Measurements from ENCODE around the gene COMMD6. TPM values are rescaled to one million over a fixed set of nuclear protein-coding genes. Genes with fewer than 3 reads are reported as not detected.
"Not testable (repeated sequence)": the region's sequence is repeated elsewhere in the genome, so short reads cannot be mapped to it uniquely, and the experiment has no call there.

COMMD6 gene
- total RNA-seq, 1 donor = 65.1 TPM

GRCh38 chr13:75547917-75548316 is 10.3 kb upstream of the COMMD6 start:
- H3K4me1 ChIP-seq (ENCODE audit: insufficient read depth, low read length) = peaks cover 19% of the 10 kb centered on the region
- H3K27me3 ChIP-seq (ENCODE audit: insufficient read depth, low read length) = no peaks in the 10 kb centered on the region
- no peaks in the 10 kb centered on the region for H3K9me3 ChIP-seq (ENCODE audit: low read depth, low read length)
- no peak overlapping the region for H3K4me3 ChIP-seq (ENCODE audit: low read length)

DNA sequence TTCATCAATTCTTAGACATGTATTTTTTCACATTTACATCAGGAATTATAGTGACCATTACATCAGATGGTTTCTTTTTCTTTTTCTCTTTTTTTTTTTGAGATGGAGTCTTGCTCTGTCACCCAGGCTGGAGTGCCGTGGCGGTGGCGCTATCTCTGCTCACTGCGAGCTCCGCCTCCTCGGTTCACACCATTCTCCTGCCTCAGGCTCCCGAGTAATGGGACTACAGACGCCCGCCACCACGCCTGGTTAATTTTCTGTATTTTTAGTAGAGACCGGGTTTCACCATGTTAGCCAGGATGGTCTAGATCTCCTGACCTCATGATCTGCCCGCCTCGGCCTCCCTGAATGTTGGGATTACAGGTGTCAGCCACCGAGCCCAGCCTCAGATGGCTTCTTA is 7.7 kb upstream of the COMMD6 start:
- H3K27me3 ChIP-seq (ENCODE audit: insufficient read depth, low read length); H3K9me3 ChIP-seq (ENCODE audit: low read depth, low read length); H3K4me3 ChIP-seq (ENCODE audit: low read length): not testable (repeated sequence)
- peaks cover 14% of the 10 kb centered on the region for H3K4me1 ChIP-seq (ENCODE audit: insufficient read depth, low read length)

- Histone ChIP-seq H3K4me3 (ENCODE audit: low read length) (no peak overlapping the region), H3K27me3 (ENCODE audit: insufficient read depth, low read length) (no peaks in the 10 kb centered on the region), H3K9me3 (ENCODE audit: low read depth, low read length) (no peaks in the 10 kb centered on the region), H3K4me1 (ENCODE audit: insufficient read depth, low read length) (peaks cover 10% of the 10 kb centered on the region)
Observed at GRCh38 chr13:75544681-75545330, 7.2 kb upstream of the COMMD6 start.

DNA sequence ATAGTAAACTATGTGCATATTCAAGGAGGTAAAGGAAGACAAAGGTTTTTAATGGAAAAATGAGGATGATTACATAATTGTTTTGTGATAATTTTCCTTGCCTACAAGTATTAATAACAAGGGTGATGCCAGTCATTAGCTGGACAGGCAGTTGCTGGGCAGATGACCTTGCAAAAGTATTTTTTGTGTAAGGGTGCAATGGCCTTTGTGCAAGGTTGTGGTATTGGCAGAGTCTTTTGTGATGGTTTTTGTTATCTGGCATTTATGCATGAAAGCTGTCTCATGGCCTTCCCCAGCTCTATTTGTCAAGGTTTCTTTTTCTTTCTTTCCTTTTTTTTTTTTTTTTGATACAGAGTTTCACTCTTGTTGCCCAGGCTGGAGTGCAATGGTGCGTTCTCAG is 4.3 kb upstream of the COMMD6 start:
- no peaks in the 10 kb centered on the region for H3K9me3 ChIP-seq (ENCODE audit: low read depth, low read length)
- H3K4me1 ChIP-seq (ENCODE audit: insufficient read depth, low read length) = peaks cover 12% of the 10 kb centered on the region
- H3K27me3 ChIP-seq (ENCODE audit: insufficient read depth, low read length) = no peaks in the 10 kb centered on the region
- H3K4me3 ChIP-seq (ENCODE audit: low read length) = no peak overlapping the region

GRCh38 chr13:75541287-75541686 is 3.6 kb upstream of the COMMD6 start:
- H3K4me3 ChIP-seq (ENCODE audit: low read length) = no peak overlapping the region
- peaks cover 19% of the 10 kb centered on the region for H3K4me1 ChIP-seq (ENCODE audit: insufficient read depth, low read length)
- H3K27me3 ChIP-seq (ENCODE audit: insufficient read depth, low read length) = no peaks in the 10 kb centered on the region
- H3K9me3 ChIP-seq (ENCODE audit: low read depth, low read length) = no peaks in the 10 kb centered on the region

- Histone ChIP-seq H3K27me3 (ENCODE audit: insufficient read depth, low read length) (no peaks in the 10 kb centered on the region), H3K4me3 (ENCODE audit: low read length) (no peak overlapping the region), H3K9me3 (ENCODE audit: low read depth, low read length) (no peaks in the 10 kb centered on the region), H3K4me1 (ENCODE audit: insufficient read depth, low read length) (peaks cover 30% of the 10 kb centered on the region)
Observed at GRCh38 chr13:75533861-75534260, 3.8 kb downstream of the COMMD6 start.

DNA sequence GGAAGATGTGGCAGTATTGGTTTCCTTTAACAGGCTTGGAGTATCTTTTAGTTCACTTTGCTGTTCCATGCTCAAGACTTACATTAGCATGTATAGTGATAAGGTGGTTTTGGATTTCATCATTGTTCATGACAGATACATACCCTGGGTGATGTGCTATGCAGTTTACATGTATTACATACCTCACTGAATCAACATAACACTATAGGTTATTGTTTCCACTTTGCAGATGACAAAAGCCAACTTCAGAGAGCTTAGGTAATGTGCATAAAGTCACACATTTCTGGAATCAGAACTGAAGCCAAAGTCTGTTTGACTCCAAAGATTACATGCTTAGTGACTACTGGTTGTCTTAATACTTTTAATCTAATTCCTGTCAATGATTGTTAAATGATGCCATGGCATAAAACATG is 7.1 kb downstream of the COMMD6 start:
- Histone ChIP-seq H3K4me1 (ENCODE audit: insufficient read depth, low read length) (peaks cover 8% of the 10 kb centered on the region), H3K4me3 (ENCODE audit: low read length) (no peak overlapping the region), H3K9me3 (ENCODE audit: low read depth, low read length) (no peaks in the 10 kb centered on the region), H3K27me3 (ENCODE audit: insufficient read depth, low read length) (no peaks in the 10 kb centered on the region)

DNA sequence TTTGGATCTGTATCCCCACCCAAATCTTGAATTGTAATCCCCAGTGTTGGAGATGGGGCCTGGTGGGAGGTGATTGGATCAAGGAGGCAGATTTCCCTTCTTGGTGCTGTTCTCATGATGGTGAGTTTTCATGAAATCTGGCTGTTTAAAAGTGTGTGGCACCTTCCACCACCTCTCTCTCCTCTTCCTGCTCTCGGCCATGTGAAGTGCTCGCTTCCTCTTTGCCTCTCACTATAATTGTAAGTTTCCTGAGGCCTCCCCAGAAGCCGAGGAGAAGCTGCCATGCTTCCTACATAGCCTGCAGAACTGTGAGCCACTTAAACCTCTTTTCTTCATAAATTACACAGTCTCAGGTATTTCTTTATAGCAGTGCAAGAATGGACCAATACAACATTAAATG is 15.7 kb downstream of the COMMD6 start:
- H3K4me3 ChIP-seq (ENCODE audit: low read length) = no peak overlapping the region
- no peaks in the 10 kb centered on the region for H3K9me3 ChIP-seq (ENCODE audit: low read depth, low read length)
- H3K27me3 ChIP-seq (ENCODE audit: insufficient read depth, low read length) = no peaks in the 10 kb centered on the region
- no peaks in the 10 kb centered on the region for H3K4me1 ChIP-seq (ENCODE audit: insufficient read depth, low read length)

DNA sequence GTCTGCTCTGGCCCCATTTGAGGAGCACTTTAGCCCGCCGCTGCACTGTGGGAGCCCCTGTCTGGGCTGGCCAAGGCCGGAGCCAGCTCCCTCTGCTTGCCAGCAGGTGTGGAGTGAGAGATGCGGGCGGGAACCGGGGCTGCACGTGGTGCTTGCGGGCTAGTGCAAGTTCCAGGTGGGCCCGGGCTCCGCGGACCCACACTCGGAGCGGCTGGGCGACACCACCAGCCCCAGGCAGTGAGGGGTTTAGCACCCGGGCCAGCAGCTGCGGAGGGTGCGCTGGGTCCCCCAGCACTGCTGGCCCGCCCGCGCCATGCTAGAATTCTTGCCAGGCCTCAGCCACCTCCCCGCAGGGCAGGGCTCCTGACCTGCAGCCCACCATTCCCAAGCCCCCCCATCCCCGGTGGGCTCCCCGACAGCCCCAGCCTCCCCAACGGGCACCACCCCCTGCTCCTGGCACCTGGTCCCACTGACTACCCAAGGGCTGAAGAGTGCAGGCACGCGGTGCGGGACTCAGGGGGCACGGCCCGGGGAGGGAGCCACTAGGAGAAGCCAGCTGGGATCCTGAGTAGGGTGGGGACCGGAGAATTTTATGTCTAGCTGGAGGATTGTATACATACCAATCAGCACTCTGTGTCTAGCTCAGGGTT is 19.1 kb downstream of the COMMD6 start:
- Histone ChIP-seq H3K4me3 (ENCODE audit: low read length) (no peak overlapping the region), H3K4me1 (ENCODE audit: insufficient read depth, low read length) (peaks cover under 1% of the 10 kb centered on the region), H3K9me3 (ENCODE audit: low read depth, low read length) (no peaks in the 10 kb centered on the region), H3K27me3 (ENCODE audit: insufficient read depth, low read length) (no peaks in the 10 kb centered on the region)

GRCh38 chr13:75514080-75514995 is 23.3 kb downstream of the COMMD6 start:
- Histone ChIP-seq H3K9me3 (ENCODE audit: low read depth, low read length) (no peaks in the 10 kb centered on the region), H3K27me3 (ENCODE audit: insufficient read depth, low read length) (no peaks in the 10 kb centered on the region), H3K4me3 (ENCODE audit: low read length) (no peak overlapping the region), H3K4me1 (ENCODE audit: insufficient read depth, low read length) (peaks cover 13% of the 10 kb centered on the region)

GRCh38 chr13:75513271-75513670 is 24.4 kb downstream of the COMMD6 start:
- H3K4me3 ChIP-seq (ENCODE audit: low read length) = no peak overlapping the region
- peaks cover 13% of the 10 kb centered on the region for H3K4me1 ChIP-seq (ENCODE audit: insufficient read depth, low read length)
- H3K9me3 ChIP-seq (ENCODE audit: low read depth, low read length) = no peaks in the 10 kb centered on the region
- no peaks in the 10 kb centered on the region for H3K27me3 ChIP-seq (ENCODE audit: insufficient read depth, low read length)

DNA sequence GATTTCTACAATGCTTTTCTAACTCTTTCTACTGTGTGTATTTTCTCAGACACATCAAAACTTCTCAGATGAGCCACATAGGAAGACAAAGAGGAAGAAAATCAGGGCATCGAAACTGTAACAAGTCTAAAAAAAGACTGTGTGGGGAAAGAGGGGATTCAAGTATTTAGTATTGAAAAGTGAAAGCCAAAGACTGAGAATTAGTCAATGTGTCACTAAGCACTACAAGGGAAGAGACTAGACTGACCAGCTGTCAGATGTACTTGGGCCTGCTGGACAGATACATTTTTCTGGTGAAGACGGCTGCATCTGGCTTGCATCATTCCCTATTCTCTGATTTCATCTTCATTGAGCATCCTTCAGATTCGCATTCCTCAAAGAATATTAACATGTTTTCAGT is 25.4 kb downstream of the COMMD6 start:
- H3K9me3 ChIP-seq (ENCODE audit: low read depth, low read length) = no peaks in the 10 kb centered on the region
- H3K4me3 ChIP-seq (ENCODE audit: low read length) = no peak overlapping the region
- no peaks in the 10 kb centered on the region for H3K27me3 ChIP-seq (ENCODE audit: insufficient read depth, low read length)
- peaks cover 21% of the 10 kb centered on the region for H3K4me1 ChIP-seq (ENCODE audit: insufficient read depth, low read length)

- H3K4me1 ChIP-seq (ENCODE audit: insufficient read depth, low read length) = peaks cover 23% of the 10 kb centered on the region
- H3K9me3 ChIP-seq (ENCODE audit: low read depth, low read length) = no peaks in the 10 kb centered on the region
- no peak overlapping the region for H3K4me3 ChIP-seq (ENCODE audit: low read length)
- H3K27me3 ChIP-seq (ENCODE audit: insufficient read depth, low read length) = no peaks in the 10 kb centered on the region
Observed at GRCh38 chr13:75511051-75511625, 26.5 kb downstream of the COMMD6 start.

GRCh38 chr13:75508002-75508548 is 29.6 kb downstream of the COMMD6 start:
- H3K4me1 ChIP-seq (ENCODE audit: insufficient read depth, low read length) = peaks cover 36% of the 10 kb centered on the region

More at GRCh38 chr13:75508002-75508548, 29.6 kb downstream of the COMMD6 start:
- Histone ChIP-seq H3K4me3 (ENCODE audit: low read length) (no peak overlapping the region), H3K27me3 (ENCODE audit: insufficient read depth, low read length) (no peaks in the 10 kb centered on the region), H3K9me3 (ENCODE audit: low read depth, low read length) (no peaks in the 10 kb centered on the region)
